ENCODE measurements around the gene SHLD1.

GRCh38 chr20:5807431-5807830 is 57.2 kb downstream of the SHLD1 start:
- TF ChIP-seq, protein P1, sequence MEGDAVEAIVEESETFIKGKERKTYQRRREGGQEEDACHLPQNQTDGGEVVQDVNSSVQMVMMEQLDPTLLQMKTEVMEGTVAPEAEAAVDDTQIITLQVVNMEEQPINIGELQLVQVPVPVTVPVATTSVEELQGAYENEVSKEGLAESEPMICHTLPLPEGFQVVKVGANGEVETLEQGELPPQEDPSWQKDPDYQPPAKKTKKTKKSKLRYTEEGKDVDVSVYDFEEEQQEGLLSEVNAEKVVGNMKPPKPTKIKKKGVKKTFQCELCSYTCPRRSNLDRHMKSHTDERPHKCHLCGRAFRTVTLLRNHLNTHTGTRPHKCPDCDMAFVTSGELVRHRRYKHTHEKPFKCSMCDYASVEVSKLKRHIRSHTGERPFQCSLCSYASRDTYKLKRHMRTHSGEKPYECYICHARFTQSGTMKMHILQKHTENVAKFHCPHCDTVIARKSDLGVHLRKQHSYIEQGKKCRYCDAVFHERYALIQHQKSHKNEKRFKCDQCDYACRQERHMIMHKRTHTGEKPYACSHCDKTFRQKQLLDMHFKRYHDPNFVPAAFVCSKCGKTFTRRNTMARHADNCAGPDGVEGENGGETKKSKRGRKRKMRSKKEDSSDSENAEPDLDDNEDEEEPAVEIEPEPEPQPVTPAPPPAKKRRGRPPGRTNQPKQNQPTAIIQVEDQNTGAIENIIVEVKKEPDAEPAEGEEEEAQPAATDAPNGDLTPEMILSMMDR (IDR thresholded peaks at IDR 0.05), result no peak
- TF ChIP-seq POLR2A (IDR thresholded peaks at IDR 0.05), result no peak
